ENCODE data around the gene TPCN2.

The TPCN2 gene

GRCh38 chr11:69051381-69052342, 2.9 kb downstream of the TPCN2 start:
- DNase-seq (ENCODE audit: insufficient read length, low spot score): no peak
- FAIRE-seq: no peak
- TF ChIP-seq, protein P1, sequence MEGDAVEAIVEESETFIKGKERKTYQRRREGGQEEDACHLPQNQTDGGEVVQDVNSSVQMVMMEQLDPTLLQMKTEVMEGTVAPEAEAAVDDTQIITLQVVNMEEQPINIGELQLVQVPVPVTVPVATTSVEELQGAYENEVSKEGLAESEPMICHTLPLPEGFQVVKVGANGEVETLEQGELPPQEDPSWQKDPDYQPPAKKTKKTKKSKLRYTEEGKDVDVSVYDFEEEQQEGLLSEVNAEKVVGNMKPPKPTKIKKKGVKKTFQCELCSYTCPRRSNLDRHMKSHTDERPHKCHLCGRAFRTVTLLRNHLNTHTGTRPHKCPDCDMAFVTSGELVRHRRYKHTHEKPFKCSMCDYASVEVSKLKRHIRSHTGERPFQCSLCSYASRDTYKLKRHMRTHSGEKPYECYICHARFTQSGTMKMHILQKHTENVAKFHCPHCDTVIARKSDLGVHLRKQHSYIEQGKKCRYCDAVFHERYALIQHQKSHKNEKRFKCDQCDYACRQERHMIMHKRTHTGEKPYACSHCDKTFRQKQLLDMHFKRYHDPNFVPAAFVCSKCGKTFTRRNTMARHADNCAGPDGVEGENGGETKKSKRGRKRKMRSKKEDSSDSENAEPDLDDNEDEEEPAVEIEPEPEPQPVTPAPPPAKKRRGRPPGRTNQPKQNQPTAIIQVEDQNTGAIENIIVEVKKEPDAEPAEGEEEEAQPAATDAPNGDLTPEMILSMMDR (IDR thresholded peaks at IDR 0.05; ENCODE audit: insufficient read depth, missing control alignments): no peak

GRCh38 chr11:69052343-69053168, 3.8 kb downstream of the TPCN2 start:
- TF ChIP-seq, protein P1 (IDR thresholded peaks at IDR 0.05; ENCODE audit: insufficient read depth, missing control alignments): no peak
- FAIRE-seq: no peak
- DNase-seq (ENCODE audit: insufficient read length, low spot score): no peak

- no peak for FAIRE-seq
- no peak for DNase-seq (ENCODE audit: insufficient read length, low spot score)
- TF ChIP-seq, protein P1 (IDR thresholded peaks at IDR 0.05; ENCODE audit: insufficient read depth, missing control alignments): no peak
These were observed 4.4 kb downstream of the TPCN2 start for GRCh38 chr11:69053169-69053477.

- no peak for FAIRE-seq
These were observed 5.0 kb downstream of the TPCN2 start for GRCh38 chr11:69053546-69054396.

GRCh38 chr11:69054397-69055211, 5.9 kb downstream of the TPCN2 start:
- TF ChIP-seq, protein P1 (IDR thresholded peaks at IDR 0.05; ENCODE audit: insufficient read depth, missing control alignments): no peak
- DNase-seq (ENCODE audit: insufficient read length, low spot score): no peak

More at GRCh38 chr11:69053546-69054396, 5.0 kb downstream of the TPCN2 start:
- no peak for DNase-seq (ENCODE audit: insufficient read length, low spot score)
- TF ChIP-seq, protein P1 (IDR thresholded peaks at IDR 0.05; ENCODE audit: insufficient read depth, missing control alignments): no peak

DNA sequence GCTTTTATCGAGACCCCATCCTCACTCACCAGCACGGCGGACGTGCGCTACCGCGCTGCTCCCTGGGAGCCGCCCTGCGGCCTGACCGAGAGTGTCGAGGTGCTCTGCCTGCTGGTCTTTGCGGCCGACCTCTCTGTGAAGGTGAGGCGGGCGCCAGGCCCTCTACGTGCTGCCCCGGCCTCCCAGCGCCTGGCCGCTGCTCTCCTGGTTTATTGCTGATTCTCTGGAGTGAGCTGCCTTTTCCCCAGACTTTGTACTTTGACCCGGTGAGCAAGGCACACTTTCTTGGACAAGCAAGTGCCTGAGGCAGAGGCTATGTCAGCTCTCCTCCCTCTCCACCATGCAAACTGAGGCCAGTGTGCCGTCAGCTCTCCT, 6.5 kb downstream of the TPCN2 start:
- TF ChIP-seq, protein P1 (IDR thresholded peaks at IDR 0.05; ENCODE audit: insufficient read depth, missing control alignments): no peak
- FAIRE-seq (no peak), DNase-seq (ENCODE audit: insufficient read length, low spot score) (no peak)

More at GRCh38 chr11:69054397-69055211, 5.9 kb downstream of the TPCN2 start:
- FAIRE-seq: no peak
